ENCODE measurements around the gene IGSF9B.

DNA sequence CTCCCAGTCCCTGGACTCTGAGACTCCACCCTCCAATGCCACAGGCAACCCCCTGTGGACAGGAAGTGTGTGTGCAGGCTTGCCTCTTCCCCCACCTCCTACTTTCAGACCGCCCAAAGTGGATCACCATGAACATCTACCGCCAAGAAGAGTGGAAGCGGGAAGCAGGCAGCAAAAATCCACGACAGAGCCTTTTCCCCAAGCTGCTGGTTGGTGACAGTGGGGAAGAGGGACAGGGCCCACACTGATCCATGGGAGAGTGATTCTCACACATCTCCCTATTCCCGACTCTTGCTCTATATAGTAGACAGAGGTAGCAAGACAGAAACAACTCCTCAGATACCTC lies 58.0 kb downstream of the IGSF9B start:
- TF ChIP-seq, protein P1, sequence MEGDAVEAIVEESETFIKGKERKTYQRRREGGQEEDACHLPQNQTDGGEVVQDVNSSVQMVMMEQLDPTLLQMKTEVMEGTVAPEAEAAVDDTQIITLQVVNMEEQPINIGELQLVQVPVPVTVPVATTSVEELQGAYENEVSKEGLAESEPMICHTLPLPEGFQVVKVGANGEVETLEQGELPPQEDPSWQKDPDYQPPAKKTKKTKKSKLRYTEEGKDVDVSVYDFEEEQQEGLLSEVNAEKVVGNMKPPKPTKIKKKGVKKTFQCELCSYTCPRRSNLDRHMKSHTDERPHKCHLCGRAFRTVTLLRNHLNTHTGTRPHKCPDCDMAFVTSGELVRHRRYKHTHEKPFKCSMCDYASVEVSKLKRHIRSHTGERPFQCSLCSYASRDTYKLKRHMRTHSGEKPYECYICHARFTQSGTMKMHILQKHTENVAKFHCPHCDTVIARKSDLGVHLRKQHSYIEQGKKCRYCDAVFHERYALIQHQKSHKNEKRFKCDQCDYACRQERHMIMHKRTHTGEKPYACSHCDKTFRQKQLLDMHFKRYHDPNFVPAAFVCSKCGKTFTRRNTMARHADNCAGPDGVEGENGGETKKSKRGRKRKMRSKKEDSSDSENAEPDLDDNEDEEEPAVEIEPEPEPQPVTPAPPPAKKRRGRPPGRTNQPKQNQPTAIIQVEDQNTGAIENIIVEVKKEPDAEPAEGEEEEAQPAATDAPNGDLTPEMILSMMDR (conservative IDR thresholded peaks at IDR 0.05; ENCODE audit: low read depth, low read length) = no peak
- TF ChIP-seq EZH2 (IDR thresholded peaks at IDR 0.05; ENCODE audit: borderline replicate concordance, low read depth, low read length, poor library complexity, severe bottlenecking) = no peak
